PFSK-1 (cell line): ENCODE measurements around the gene VTCN1.

Experiments used
- FOXP2 ChIP-seq: optimal IDR thresholded peaks from 2 replicates; pipeline ENCODE3; 2011; ENCODE audit warnings: borderline replicate concordance, control low read depth, inconsistent platforms; ENCODE audit not compliant: insufficient read depth; ENCODE audit errors: extremely low read length, extremely low read depth
- POLR2AphosphoS5 ChIP-seq: IDR thresholded peaks from 2 replicates; pipeline ENCODE4 v1.6.1; 2012; ENCODE audit warnings: low read depth, mild to moderate bottlenecking, control low read depth, low read length, moderate library complexity
- SIN3A ChIP-seq: IDR thresholded peaks from 2 replicates; pipeline ENCODE4 v1.6.1; 2012; ENCODE audit warnings: mild to moderate bottlenecking, low read length, moderate library complexity, borderline replicate concordance; ENCODE audit not compliant: insufficient read depth
- TAF1 ChIP-seq: IDR thresholded peaks from 2 replicates; pipeline ENCODE4 v1.6.1; 2012; ENCODE audit warnings: low read length, control low read depth, borderline replicate concordance; ENCODE audit not compliant: insufficient read depth
- TF ChIP-seq, protein P1 (sequence below), 2 experiments: IDR thresholded peaks; 2 replicates each; pipeline versions ENCODE4 v1.6.1 to v1.8.0; 2011 to 2012; ENCODE audit warnings: low read depth in 2 of 2, low read length in 2 of 2, control low read depth in 1 of 2, inconsistent platforms in 1 of 2, mild to moderate bottlenecking in 1 of 2, moderate library complexity in 1 of 2; ENCODE audit not compliant: insufficient read depth in 1 of 2

Gene VTCN1

DNA sequence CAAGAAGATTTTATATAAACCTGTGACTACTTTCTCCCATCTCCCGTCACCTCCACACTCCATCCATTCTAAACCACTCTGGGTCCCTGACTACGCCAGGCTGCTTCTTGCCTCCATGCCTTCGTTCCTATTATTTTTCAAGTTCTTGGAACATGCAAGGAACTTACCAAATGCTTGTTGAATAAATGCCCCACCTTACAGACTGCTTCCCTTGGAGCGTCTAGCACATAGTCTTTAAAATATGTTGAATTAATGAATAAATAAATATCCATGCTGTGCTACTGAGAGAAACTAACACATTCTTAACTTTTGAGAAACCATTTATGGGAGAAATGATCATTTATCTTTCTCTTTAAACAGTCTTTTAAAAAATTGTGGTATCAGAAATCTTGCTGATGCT is 27.6 kb downstream of the VTCN1 start:
- TF ChIP-seq TAF1 (no peak), FOXP2 (no peak), SIN3A (no peak), POLR2AphosphoS5 (no peak)
- TF ChIP-seq, protein P1, sequence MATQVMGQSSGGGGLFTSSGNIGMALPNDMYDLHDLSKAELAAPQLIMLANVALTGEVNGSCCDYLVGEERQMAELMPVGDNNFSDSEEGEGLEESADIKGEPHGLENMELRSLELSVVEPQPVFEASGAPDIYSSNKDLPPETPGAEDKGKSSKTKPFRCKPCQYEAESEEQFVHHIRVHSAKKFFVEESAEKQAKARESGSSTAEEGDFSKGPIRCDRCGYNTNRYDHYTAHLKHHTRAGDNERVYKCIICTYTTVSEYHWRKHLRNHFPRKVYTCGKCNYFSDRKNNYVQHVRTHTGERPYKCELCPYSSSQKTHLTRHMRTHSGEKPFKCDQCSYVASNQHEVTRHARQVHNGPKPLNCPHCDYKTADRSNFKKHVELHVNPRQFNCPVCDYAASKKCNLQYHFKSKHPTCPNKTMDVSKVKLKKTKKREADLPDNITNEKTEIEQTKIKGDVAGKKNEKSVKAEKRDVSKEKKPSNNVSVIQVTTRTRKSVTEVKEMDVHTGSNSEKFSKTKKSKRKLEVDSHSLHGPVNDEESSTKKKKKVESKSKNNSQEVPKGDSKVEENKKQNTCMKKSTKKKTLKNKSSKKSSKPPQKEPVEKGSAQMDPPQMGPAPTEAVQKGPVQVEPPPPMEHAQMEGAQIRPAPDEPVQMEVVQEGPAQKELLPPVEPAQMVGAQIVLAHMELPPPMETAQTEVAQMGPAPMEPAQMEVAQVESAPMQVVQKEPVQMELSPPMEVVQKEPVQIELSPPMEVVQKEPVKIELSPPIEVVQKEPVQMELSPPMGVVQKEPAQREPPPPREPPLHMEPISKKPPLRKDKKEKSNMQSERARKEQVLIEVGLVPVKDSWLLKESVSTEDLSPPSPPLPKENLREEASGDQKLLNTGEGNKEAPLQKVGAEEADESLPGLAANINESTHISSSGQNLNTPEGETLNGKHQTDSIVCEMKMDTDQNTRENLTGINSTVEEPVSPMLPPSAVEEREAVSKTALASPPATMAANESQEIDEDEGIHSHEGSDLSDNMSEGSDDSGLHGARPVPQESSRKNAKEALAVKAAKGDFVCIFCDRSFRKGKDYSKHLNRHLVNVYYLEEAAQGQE (IDR thresholded peaks at IDR 0.05; ENCODE audit: insufficient read depth in 1 of 2, low read depth in 2 of 2, low read length in 2 of 2) = no peak

DNA sequence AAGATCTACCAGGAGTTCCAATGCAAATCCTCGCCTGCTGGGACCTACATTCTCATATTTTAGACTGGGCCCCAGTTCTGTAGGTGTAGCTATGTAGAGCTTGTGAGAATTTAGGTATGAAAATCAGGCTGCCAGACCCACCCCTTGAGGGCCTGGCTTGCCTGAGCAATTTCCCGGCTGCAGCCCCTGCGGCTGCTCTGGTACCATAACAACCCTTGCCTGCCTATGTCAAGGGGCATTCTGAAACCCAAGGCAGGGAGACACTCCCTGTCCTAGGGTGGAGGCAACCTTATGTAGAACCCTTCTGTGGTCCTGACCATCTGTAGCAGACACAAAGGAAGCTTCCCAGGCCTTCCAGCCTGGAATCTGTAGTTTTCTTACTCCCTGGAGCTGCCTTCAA is 28.4 kb downstream of the VTCN1 start:
- TF ChIP-seq FOXP2 (no peak), SIN3A (no peak), POLR2AphosphoS5 (no peak), TAF1 (no peak)
- TF ChIP-seq, protein P1 (IDR thresholded peaks at IDR 0.05; ENCODE audit: insufficient read depth in 1 of 2, low read depth in 2 of 2, low read length in 2 of 2) = no peak

DNA sequence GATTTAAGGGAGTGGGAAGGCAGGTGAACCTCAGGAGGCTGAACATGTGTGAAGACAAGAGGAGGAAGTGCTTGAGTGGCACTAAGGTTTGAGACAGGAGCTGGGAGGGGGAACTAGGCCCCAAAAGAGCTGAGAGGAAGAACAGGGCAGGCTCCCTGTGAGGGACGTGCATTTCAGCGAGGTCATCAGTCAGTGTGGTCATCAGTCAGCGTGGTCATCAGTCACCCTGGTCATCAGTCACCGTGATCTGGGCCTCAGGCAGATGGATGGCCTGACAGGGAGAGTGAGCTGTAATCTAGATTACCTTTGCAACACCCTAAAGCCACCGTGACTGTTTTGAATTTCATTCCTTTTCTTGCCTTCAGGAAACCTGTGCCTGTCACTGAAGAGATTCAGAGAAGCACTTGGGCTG is 29.1 kb downstream of the VTCN1 start:
- TF ChIP-seq SIN3A (no peak), FOXP2 (no peak), TAF1 (no peak)
- TF ChIP-seq, protein P1 (IDR thresholded peaks at IDR 0.05; ENCODE audit: insufficient read depth in 1 of 2, low read depth in 2 of 2, low read length in 2 of 2) = no peak

DNA sequence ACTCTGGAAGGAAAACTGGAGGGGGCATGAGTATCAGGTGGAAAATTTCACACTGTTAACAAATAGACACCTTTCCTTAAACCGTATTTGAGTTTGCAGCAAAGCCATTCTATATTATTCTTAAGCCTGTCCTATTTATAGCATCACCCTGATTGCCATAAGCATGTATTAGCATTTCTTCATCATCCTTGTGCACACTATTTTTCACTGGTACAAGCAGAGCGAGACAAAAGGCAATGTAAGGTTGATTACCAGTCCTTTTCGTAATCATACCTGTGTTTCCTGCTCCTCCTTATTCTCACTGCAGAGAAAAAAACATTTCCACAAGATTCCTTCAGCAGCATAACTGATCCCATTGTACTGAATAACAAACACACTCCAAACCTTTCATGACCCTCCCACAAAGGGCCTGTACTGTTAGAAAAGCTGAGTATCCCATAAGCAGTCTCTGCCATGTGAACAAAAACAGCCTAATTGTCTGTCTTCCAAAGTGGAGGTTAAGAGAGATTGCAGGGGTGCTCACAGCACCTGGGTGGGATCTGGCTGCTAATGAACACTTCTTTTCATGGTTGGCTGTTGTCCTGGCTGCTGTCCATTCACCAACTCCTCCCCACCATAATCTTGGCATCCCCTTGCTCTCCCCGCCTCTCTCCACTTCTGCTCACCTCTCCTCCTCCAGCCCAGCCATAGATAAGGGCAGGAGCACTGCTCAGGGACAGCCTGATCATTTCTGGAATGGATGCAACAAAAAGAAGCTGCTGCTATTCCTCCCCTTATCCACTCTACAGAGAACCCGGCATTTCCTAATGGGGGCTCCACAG is 30.4 kb downstream of the VTCN1 start:
- TF ChIP-seq FOXP2 (no peak), TAF1 (no peak), SIN3A (no peak), POLR2AphosphoS5 (no peak)
- TF ChIP-seq, protein P1 (IDR thresholded peaks at IDR 0.05; ENCODE audit: insufficient read depth in 1 of 2, low read depth in 2 of 2, low read length in 2 of 2) = no peak

DNA sequence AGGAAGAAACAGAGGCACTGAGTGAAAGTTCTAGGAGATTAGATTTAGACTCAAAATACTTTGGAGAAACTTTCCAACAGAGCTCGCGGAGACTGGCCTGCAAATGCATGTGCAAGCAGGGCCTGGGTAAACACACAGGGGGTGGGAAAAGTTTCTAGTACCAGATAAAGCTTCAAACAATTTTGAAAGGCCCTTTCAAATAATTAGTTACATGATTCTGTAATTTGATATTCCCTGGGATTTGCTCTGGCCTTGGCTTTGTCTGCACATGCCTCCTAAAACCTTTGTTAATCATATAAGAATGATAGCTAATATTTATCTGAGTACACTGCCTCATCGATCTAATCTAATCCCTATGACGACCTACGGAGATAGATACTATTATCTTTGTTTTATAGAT is 31.3 kb downstream of the VTCN1 start:
- TF ChIP-seq, protein P1 (IDR thresholded peaks at IDR 0.05; ENCODE audit: insufficient read depth in 1 of 2, low read depth in 2 of 2, low read length in 2 of 2) = no peak
- no peak for TF ChIP-seq SIN3A
- TF ChIP-seq TAF1 = no peak
- no peak for TF ChIP-seq FOXP2
- no peak for TF ChIP-seq POLR2AphosphoS5
